Trophoblast cell (in vitro differentiated cells and primary cell): ENCODE data around the gene ATF6.
"Not testable (repeated sequence)": the region's sequence is repeated elsewhere in the genome, so short reads cannot be mapped to it uniquely, and the experiment has no call there.

ENCODE experiments used
- DNase-seq, 2 donors: peaks; one replicate each; pipeline ENCODE4 v3.0.0-alpha.2; 2016
- H2AFZ ChIP-seq: 2 replicates; pipeline ENCODE4 v1.6.1; 2013; ENCODE audit warnings: low read length, moderate library complexity, mild to moderate bottlenecking; ENCODE audit not compliant: insufficient read depth, poor library complexity
- H2AK5ac ChIP-seq: 2 replicates; pipeline ENCODE4 v1.6.1; 2013; ENCODE audit warnings: mild to moderate bottlenecking, low read length
- H2BK120ac ChIP-seq: 2 replicates; pipeline ENCODE4 v1.6.1; 2013; ENCODE audit warnings: low read length, mild to moderate bottlenecking, moderate library complexity; ENCODE audit not compliant: insufficient read depth, poor library complexity
- H2BK12ac ChIP-seq: 2 replicates; pipeline ENCODE4 v1.6.1; 2013; ENCODE audit warnings: mild to moderate bottlenecking, low read length, moderate library complexity
- H2BK5ac ChIP-seq: 2 replicates; pipeline ENCODE4 v1.6.1; 2013; ENCODE audit warnings: low read length, low read depth, moderate library complexity, mild to moderate bottlenecking; ENCODE audit not compliant: poor library complexity
- H3K14ac ChIP-seq: 2 replicates; pipeline ENCODE4 v1.6.1; 2013; ENCODE audit warnings: mild to moderate bottlenecking, low read length
- H3K18ac ChIP-seq: 2 replicates; pipeline ENCODE4 v1.6.1; 2013; ENCODE audit warnings: mild to moderate bottlenecking, low read length
- H3K23ac ChIP-seq: 2 replicates; pipeline ENCODE4 v1.6.1; 2013; ENCODE audit warnings: low read length
- H3K27ac ChIP-seq: 2 replicates; pipeline ENCODE4 v1.5.1; 2013; ENCODE audit warnings: low read depth, mild to moderate bottlenecking, inconsistent platforms, low read length, moderate library complexity
- H3K27me3 ChIP-seq: 2 replicates; pipeline ENCODE4 v1.6.1; 2013; ENCODE audit warnings: inconsistent platforms, mild to moderate bottlenecking, low read length, moderate library complexity; ENCODE audit not compliant: insufficient read depth
- H3K36me3 ChIP-seq, 2 experiments: 1 replicate in 1 of 2; 2 replicates in 1 of 2; pipeline ENCODE4 v1.6.1; 2013; ENCODE audit warnings: low read length in 2 of 2, mild to moderate bottlenecking in 2 of 2, moderate library complexity in 1 of 2; ENCODE audit not compliant: insufficient read depth in 2 of 2, control insufficient read depth in 1 of 2
- H3K4ac ChIP-seq: 2 replicates; pipeline ENCODE4 v1.6.1; 2013; ENCODE audit warnings: low read depth, mild to moderate bottlenecking, low read length, moderate library complexity
- H3K4me1 ChIP-seq, 2 experiments: 1 replicate in 1 of 2; 2 replicates in 1 of 2; pipeline ENCODE4 v1.6.1; 2013; ENCODE audit warnings: low read length in 2 of 2, mild to moderate bottlenecking in 2 of 2, moderate library complexity in 1 of 2; ENCODE audit not compliant: insufficient read depth in 2 of 2, control insufficient read depth in 1 of 2
- H3K4me2 ChIP-seq: 2 replicates; pipeline ENCODE4 v1.6.1; 2013; ENCODE audit warnings: inconsistent platforms, mild to moderate bottlenecking, low read length, moderate library complexity
- H3K4me3 ChIP-seq: 2 replicates; pipeline ENCODE4 v1.5.1; 2013; ENCODE audit warnings: mild to moderate bottlenecking, low read depth, low read length, inconsistent platforms
- H3K79me1 ChIP-seq: one replicate; pipeline ENCODE4 v1.6.1; 2013; ENCODE audit warnings: low read length
- H3K79me2 ChIP-seq: 2 replicates; pipeline ENCODE4 v1.6.1; 2013; ENCODE audit warnings: low read length, mild to moderate bottlenecking; ENCODE audit not compliant: control insufficient read depth, insufficient read depth, poor library complexity
- H3K9ac ChIP-seq: 2 replicates; pipeline ENCODE4 v1.6.1; 2013; ENCODE audit warnings: mild to moderate bottlenecking, low read length
- H3K9me3 ChIP-seq: 2 replicates; pipeline ENCODE4 v1.6.1; 2013; ENCODE audit warnings: low read depth, mild to moderate bottlenecking, control low read depth, inconsistent platforms, low read length; ENCODE audit not compliant: insufficient read depth
- H4K12ac ChIP-seq: 2 replicates; pipeline ENCODE4 v1.6.1; 2013; ENCODE audit warnings: low read depth, mild to moderate bottlenecking, low read length, moderate library complexity
- H4K8ac ChIP-seq: 2 replicates; pipeline ENCODE4 v1.6.1; 2013; ENCODE audit warnings: low read depth, mild to moderate bottlenecking, low read length, moderate library complexity
- H4K91ac ChIP-seq: one replicate; pipeline ENCODE4 v1.6.1; 2013; ENCODE audit warnings: low read depth, mild to moderate bottlenecking, low read length, moderate library complexity
- WGBS: extraction: QIAGEN DNeasy Blood & Tissue Kit; methylation state at CpG from one replicate; pipeline ENCODE4 v1.1.7; 2013; ENCODE audit warnings: missing lambda C conversion rate; ENCODE audit not compliant: insufficient read length, insufficient coverage; ENCODE audit errors: extremely low coverage; 5-methylcytosine and 5-hydroxymethylcytosine counted together

Gene ATF6

GRCh38 chr1:161768986-161769672 lies 3.0 kb downstream of the ATF6 start:
- H3K36me3 ChIP-seq: no peaks in the 10 kb centered on the region
- no peaks in the 10 kb centered on the region for H3K27me3 ChIP-seq
- DNase-seq: no peak
- no peak overlapping the region for H4K91ac ChIP-seq
- H2BK5ac ChIP-seq: no peak overlapping the region
- H3K18ac ChIP-seq: no peak overlapping the region
- H2BK12ac ChIP-seq: no peak overlapping the region
- H2AFZ ChIP-seq: no peak overlapping the region
- H3K4me3 ChIP-seq: no peak overlapping the region
- H3K23ac ChIP-seq: no peak overlapping the region
- H3K4ac ChIP-seq: no peak overlapping the region
- H2AK5ac ChIP-seq: no peak overlapping the region
- peaks cover 0 to 1% of the 10 kb centered on the region in 2 experiments for H3K4me1 ChIP-seq
- no peak overlapping the region for H4K8ac ChIP-seq
- peaks cover 5% of the 10 kb centered on the region for H3K79me1 ChIP-seq
- H2BK120ac ChIP-seq: no peak overlapping the region
- no peak overlapping the region for H4K12ac ChIP-seq
- H3K79me2 ChIP-seq: peaks cover 4% of the 10 kb centered on the region
- peaks cover 3% of the 10 kb centered on the region for H3K9me3 ChIP-seq
- no peak overlapping the region for H3K4me2 ChIP-seq
- H3K14ac ChIP-seq: no peak overlapping the region
- no peak overlapping the region for H3K9ac ChIP-seq
- H3K27ac ChIP-seq: no peak overlapping the region

DNA sequence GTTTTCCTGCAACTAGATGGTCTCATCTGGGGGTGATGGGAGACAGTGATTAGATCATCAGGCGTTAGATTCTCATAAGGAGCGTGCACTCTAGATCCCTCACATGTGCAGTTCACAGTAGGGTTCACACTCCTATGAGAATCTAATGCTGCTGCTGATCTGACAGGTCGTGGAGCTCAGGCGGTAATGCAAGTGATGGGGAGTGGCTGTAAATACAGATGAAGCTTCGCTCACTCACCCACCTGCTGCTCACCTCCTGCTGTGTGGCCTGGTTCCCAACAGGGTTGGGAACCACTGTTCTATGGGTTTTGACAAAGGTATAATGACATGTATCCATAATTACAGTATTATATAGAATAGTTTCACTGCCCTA lies 3.5 kb downstream of the ATF6 start:
- not testable (repeated sequence) for H2AK5ac ChIP-seq, H3K4me1 ChIP-seq, H3K23ac ChIP-seq, H3K27ac ChIP-seq, H3K27me3 ChIP-seq, H2BK5ac ChIP-seq, H3K14ac ChIP-seq, H3K79me1 ChIP-seq, H3K18ac ChIP-seq, H4K8ac ChIP-seq, H3K4me3 ChIP-seq, H3K79me2 ChIP-seq, H4K91ac ChIP-seq, DNase-seq, H2BK12ac ChIP-seq, H2BK120ac ChIP-seq, H3K4me2 ChIP-seq, H3K9me3 ChIP-seq, H2AFZ ChIP-seq, H3K9ac ChIP-seq, H3K4ac ChIP-seq, H4K12ac ChIP-seq, H3K36me3 ChIP-seq
- no CpG with 5 or more reads among the region's 5 CpGs for WGBS

GRCh38 chr1:161770250-161770649 lies 4.1 kb downstream of the ATF6 start:
- Histone ChIP-seq H3K4me3 (no peak overlapping the region), H3K4ac (no peak overlapping the region), H3K27ac (no peak overlapping the region), H4K12ac (no peak overlapping the region), H2AFZ (no peak overlapping the region), H4K91ac (no peak overlapping the region), H2BK5ac (no peak overlapping the region), H3K18ac (no peak overlapping the region), H3K9ac (no peak overlapping the region), H3K9me3 (peaks cover 3% of the 10 kb centered on the region), H3K36me3 (no peaks in the 10 kb centered on the region), H3K79me1 (peaks cover 5% of the 10 kb centered on the region), H2BK12ac (no peak overlapping the region), H4K8ac (no peak overlapping the region), H3K23ac (no peak overlapping the region), H3K79me2 (peaks cover 4% of the 10 kb centered on the region), H3K14ac (no peak overlapping the region), H3K27me3 (no peaks in the 10 kb centered on the region), H2AK5ac (no peak overlapping the region), H3K4me2 (no peak overlapping the region), H3K4me1 (peaks cover 0 to 1% of the 10 kb centered on the region in 2 experiments), H2BK120ac (no peak overlapping the region)
- no CpG with 5 or more reads among the region's 3 CpGs for WGBS
- no peak for DNase-seq

DNA sequence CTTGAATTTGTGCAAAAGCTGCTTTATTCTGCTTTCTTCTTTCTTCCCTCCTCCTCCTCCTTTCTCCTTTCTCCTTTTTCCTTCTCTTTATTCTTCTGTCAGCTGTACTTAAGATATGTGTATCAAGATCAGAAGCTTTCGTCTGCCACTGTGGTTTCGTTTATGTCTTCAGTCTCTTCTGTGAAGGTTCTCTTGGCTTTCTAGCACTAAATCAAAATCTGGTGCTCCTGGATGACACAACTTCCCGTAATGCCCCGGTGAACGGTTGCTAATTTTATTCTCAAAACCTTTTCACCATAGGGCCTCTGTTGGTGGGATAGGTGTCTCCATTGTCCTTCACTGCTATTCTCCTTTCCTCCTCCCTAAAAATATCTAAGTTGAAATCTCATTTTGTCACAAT lies 5.0 kb downstream of the ATF6 start:
- whole genome bisulfite sequencing: no CpG with 5 or more reads among the region's 5 CpGs
- H3K9me3 ChIP-seq: peaks cover 4% of the 10 kb centered on the region
- H3K79me2 ChIP-seq: peaks cover 3% of the 10 kb centered on the region

More for the DNA sequence above, 5.0 kb downstream of the ATF6 start:
- Histone ChIP-seq H2BK120ac (no peak overlapping the region), H3K14ac (no peak overlapping the region), H3K36me3 (no peaks in the 10 kb centered on the region), H3K27me3 (no peaks in the 10 kb centered on the region), H2AK5ac (no peak overlapping the region), H4K8ac (no peak overlapping the region), H3K4me1 (peaks cover 0 to 1% of the 10 kb centered on the region in 2 experiments), H3K4ac (no peak overlapping the region), H3K18ac (no peak overlapping the region), H3K9ac (no peak overlapping the region), H3K27ac (no peak overlapping the region), H3K4me2 (no peak overlapping the region), H4K91ac (no peak overlapping the region), H3K23ac (no peak overlapping the region), H4K12ac (no peak overlapping the region), H2BK12ac (no peak overlapping the region), H3K4me3 (no peak overlapping the region), H2AFZ (no peak overlapping the region), H3K79me1 (peaks cover 4% of the 10 kb centered on the region), H2BK5ac (no peak overlapping the region)
- no peak for DNase-seq
